Measurements from ENCODE around the gene FAM107A. TPM values are rescaled to one million over a fixed set of nuclear protein-coding genes. Genes with fewer than 3 reads are reported as not detected.
"Not testable (repeated sequence)": the region's sequence is repeated elsewhere in the genome, so short reads cannot be mapped to it uniquely, and the experiment has no call there.

The FAM107A gene
- total RNA-seq, 1 donor from 2014 or later: 102 TPM

- DNase-seq (ENCODE audit: low spot score): peak; percentile 67
Measured at GRCh38 chr3:58536501-58537411, 40.4 kb downstream of the FAM107A start, which contains the start of gene ACOX2. Gene ACOX2 (minus strand): TSS chr3:58537190. CDS start chr3:58535106, 2,084 bp downstream.

GRCh38 chr3:58535531-58536500 lies 41.4 kb downstream of the FAM107A start:
- no peak for DNase-seq (ENCODE audit: low spot score)

- DNase-seq (ENCODE audit: low spot score): no peak
Measured at GRCh38 chr3:58534592-58535494, 42.3 kb downstream of the FAM107A start.

GRCh38 chr3:58532794-58533220 lies 44.4 kb downstream of the FAM107A start:
- DNase-seq (ENCODE audit: low spot score): peak; percentile 76

- no peak for DNase-seq (ENCODE audit: low spot score)
Measured at GRCh38 chr3:58531956-58532355, 45.2 kb downstream of the FAM107A start.

GRCh38 chr3:58531555-58531954 lies 45.6 kb downstream of the FAM107A start:
- no peak for DNase-seq (ENCODE audit: low spot score)

GRCh38 chr3:58530354-58530865 lies 46.8 kb downstream of the FAM107A start:
- no peak for DNase-seq (ENCODE audit: low spot score)

- DNase-seq (ENCODE audit: low spot score): no peak
Measured at GRCh38 chr3:58529516-58530353, 47.5 kb downstream of the FAM107A start.

- DNase-seq (ENCODE audit: low spot score): peak; percentile 65
Measured at GRCh38 chr3:58528629-58529028, 48.6 kb downstream of the FAM107A start.

GRCh38 chr3:58527440-58527839 lies 49.8 kb downstream of the FAM107A start:
- not testable (repeated sequence) for DNase-seq (ENCODE audit: low spot score)

- DNase-seq (ENCODE audit: low spot score): no peak
Measured at GRCh38 chr3:58526515-58526957, 50.7 kb downstream of the FAM107A start.

GRCh38 chr3:58524326-58524888 lies 52.8 kb downstream of the FAM107A start:
- DNase-seq (ENCODE audit: low spot score): no peak

GRCh38 chr3:58522759-58523425 lies 54.3 kb downstream of the FAM107A start:
- no peak for DNase-seq (ENCODE audit: low spot score)

GRCh38 chr3:58521917-58522631 lies 55.1 kb downstream of the FAM107A start:
- no peak for DNase-seq (ENCODE audit: low spot score)

GRCh38 chr3:58521336-58521670 lies 55.9 kb downstream of the FAM107A start:
- DNase-seq (ENCODE audit: low spot score): no peak

- DNase-seq (ENCODE audit: low spot score): no peak
Measured at GRCh38 chr3:58520403-58521335, 56.5 kb downstream of the FAM107A start.

All from ureter (tissue), 1 donor.